Body of pancreas (tissue), 4 donors: Measurements from ENCODE around the gene WDR26.

Experiments used
- POLR2A ChIP-seq, 3 donors: fragments of 450-650 bp; IDR thresholded peaks; one replicate each; pipeline ENCODE4 v1.6.1; 2016; ENCODE audit warnings: antibody characterized with exemption in 3 of 3, mild to moderate bottlenecking in 2 of 3
- TF ChIP-seq, protein P1 (sequence below), 7 experiments: fragments of 450-650 bp in 4 of 7; fragments of 200-600 bp in 3 of 7; sonication (generic) in 3 of 7; IDR thresholded peaks; one replicate each; pipeline ENCODE4 v1.5.1; 2016 to 2019; ENCODE audit warnings: antibody characterized with exemption in 7 of 7

DNA sequence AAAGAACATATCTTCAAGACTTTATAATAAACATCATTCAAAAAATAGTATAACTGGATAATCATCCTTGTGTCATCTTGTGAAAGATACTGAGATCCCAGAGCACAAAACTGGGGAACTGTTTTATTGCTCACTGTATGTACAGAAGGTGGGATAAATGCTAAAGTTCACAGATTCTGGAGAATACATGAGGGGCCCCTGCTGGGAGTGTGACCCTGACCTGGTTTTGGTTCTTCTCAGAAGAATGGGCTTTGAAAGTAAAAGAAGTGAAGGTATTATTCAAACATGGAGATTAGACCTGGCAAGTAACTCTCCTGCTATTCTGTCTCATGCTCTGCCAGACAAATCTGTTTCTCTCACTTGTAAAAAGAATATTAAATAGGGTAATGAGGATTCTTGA lies 14.5 kb downstream of the WDR26 start:
- no peak for TF ChIP-seq POLR2A (IDR thresholded peaks at IDR 0.05)
- TF ChIP-seq, protein P1, sequence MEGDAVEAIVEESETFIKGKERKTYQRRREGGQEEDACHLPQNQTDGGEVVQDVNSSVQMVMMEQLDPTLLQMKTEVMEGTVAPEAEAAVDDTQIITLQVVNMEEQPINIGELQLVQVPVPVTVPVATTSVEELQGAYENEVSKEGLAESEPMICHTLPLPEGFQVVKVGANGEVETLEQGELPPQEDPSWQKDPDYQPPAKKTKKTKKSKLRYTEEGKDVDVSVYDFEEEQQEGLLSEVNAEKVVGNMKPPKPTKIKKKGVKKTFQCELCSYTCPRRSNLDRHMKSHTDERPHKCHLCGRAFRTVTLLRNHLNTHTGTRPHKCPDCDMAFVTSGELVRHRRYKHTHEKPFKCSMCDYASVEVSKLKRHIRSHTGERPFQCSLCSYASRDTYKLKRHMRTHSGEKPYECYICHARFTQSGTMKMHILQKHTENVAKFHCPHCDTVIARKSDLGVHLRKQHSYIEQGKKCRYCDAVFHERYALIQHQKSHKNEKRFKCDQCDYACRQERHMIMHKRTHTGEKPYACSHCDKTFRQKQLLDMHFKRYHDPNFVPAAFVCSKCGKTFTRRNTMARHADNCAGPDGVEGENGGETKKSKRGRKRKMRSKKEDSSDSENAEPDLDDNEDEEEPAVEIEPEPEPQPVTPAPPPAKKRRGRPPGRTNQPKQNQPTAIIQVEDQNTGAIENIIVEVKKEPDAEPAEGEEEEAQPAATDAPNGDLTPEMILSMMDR (IDR thresholded peaks at IDR 0.05): no peak
